ENCODE results near the gene PRR20C.
"Not testable (repeated sequence)": the region's sequence is repeated elsewhere in the genome, so short reads cannot be mapped to it uniquely, and the experiment has no call there.

PRR20C gene

GRCh38 chr13:57153761-57154160 is at the start of gene PRR20C:
Gene PRR20C, plus strand, starts transcription at chr13:57154061. Its CDS starts 387 bp downstream, at chr13:57154448.
- H3K4me1 Mint-ChIP-seq, H3K27ac Mint-ChIP-seq, H3K36me3 Mint-ChIP-seq, H3K9me3 Mint-ChIP-seq, H3K4me3 Mint-ChIP-seq, H3K27me3 Mint-ChIP-seq: not testable (repeated sequence)

DNA sequence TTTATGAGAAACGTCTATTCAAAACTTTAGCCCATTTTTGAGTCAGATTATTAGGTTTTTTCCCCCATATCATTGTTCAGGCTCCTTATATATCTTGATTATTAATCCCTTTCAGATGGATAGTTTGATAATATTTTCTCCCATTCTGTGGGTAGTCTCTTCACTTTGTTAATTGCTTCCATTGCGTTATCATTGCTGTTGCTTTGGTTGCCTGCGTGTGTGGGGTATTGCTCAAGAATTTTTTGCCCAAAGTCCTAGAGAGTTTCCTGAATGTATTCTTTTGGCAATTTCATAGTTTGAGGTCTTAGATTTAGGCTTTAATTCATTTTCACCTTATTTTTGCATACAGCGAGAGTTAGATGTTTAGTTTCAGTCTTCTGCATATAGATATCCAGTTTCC is 38.9 kb upstream of the PRR20C start:
- Mint-ChIP-seq H3K27me3 (no peaks in the 10 kb centered on the region), H3K27ac (no peak overlapping the region), H3K4me3 (no peak overlapping the region), H3K9me3 (peaks cover 9% of the 10 kb centered on the region), H3K4me1 (no peaks in the 10 kb centered on the region), H3K36me3 (no peaks in the 10 kb centered on the region)

- Mint-ChIP-seq H3K4me3 (no peak overlapping the region), H3K27ac (no peak overlapping the region), H3K27me3 (no peaks in the 10 kb centered on the region), H3K4me1 (no peaks in the 10 kb centered on the region), H3K9me3 (peaks cover 5% of the 10 kb centered on the region), H3K36me3 (no peaks in the 10 kb centered on the region)
These were observed 30.2 kb upstream of the PRR20C start for GRCh38 chr13:57123681-57124080.

- Mint-ChIP-seq H3K4me1 (no peaks in the 10 kb centered on the region), H3K27me3 (no peaks in the 10 kb centered on the region), H3K36me3 (no peaks in the 10 kb centered on the region), H3K4me3 (no peak overlapping the region), H3K9me3 (peaks cover 5% of the 10 kb centered on the region), H3K27ac (no peak overlapping the region)
These were observed 25.0 kb upstream of the PRR20C start for GRCh38 chr13:57128909-57129308.

GRCh38 chr13:57136093-57136492 is 17.8 kb upstream of the PRR20C start:
- Mint-ChIP-seq H3K4me3 (no peak overlapping the region), H3K27ac (no peak overlapping the region), H3K36me3 (no peaks in the 10 kb centered on the region), H3K9me3 (no peaks in the 10 kb centered on the region), H3K4me1 (no peaks in the 10 kb centered on the region), H3K27me3 (no peaks in the 10 kb centered on the region)

- no peaks in the 10 kb centered on the region for H3K9me3 Mint-ChIP-seq
- H3K27ac Mint-ChIP-seq: no peak overlapping the region
- no peaks in the 10 kb centered on the region for H3K36me3 Mint-ChIP-seq
- H3K27me3 Mint-ChIP-seq: no peaks in the 10 kb centered on the region
- no peaks in the 10 kb centered on the region for H3K4me1 Mint-ChIP-seq
- H3K4me3 Mint-ChIP-seq: no peak overlapping the region
These were observed 16.3 kb upstream of the PRR20C start for GRCh38 chr13:57137585-57137984.

- Mint-ChIP-seq H3K9me3 (no peaks in the 10 kb centered on the region), H3K27me3 (no peaks in the 10 kb centered on the region)
These were observed 14.9 kb upstream of the PRR20C start for GRCh38 chr13:57138988-57139387.

GRCh38 chr13:57139781-57140180 is 14.1 kb upstream of the PRR20C start:
- not testable (repeated sequence) for H3K4me3 Mint-ChIP-seq, H3K27ac Mint-ChIP-seq, H3K4me1 Mint-ChIP-seq, H3K36me3 Mint-ChIP-seq, H3K9me3 Mint-ChIP-seq, H3K27me3 Mint-ChIP-seq

More at GRCh38 chr13:57138988-57139387, 14.9 kb upstream of the PRR20C start:
- Mint-ChIP-seq H3K4me1 (no peaks in the 10 kb centered on the region), H3K4me3 (no peak overlapping the region), H3K27ac (no peak overlapping the region), H3K36me3 (no peaks in the 10 kb centered on the region)

- not testable (repeated sequence) for H3K4me1 Mint-ChIP-seq, H3K36me3 Mint-ChIP-seq, H3K9me3 Mint-ChIP-seq, H3K4me3 Mint-ChIP-seq, H3K27me3 Mint-ChIP-seq, H3K27ac Mint-ChIP-seq
These were observed 13.5 kb upstream of the PRR20C start, which contains the start of gene PRR20A for GRCh38 chr13:57140235-57140968. Gene PRR20A, plus strand, starts transcription at chr13:57140918. Its CDS starts 387 bp downstream, at chr13:57141305.

GRCh38 chr13:57147188-57147587 is 6.7 kb upstream of the PRR20C start, which contains the start of gene PRR20B:
Gene PRR20B, plus strand, starts transcription at chr13:57147488. Its CDS starts 387 bp downstream, at chr13:57147875.
- H3K36me3 Mint-ChIP-seq: not testable (repeated sequence)

GRCh38 chr13:57148106-57148505 is 5.8 kb upstream of the PRR20C start:
- H3K9me3 Mint-ChIP-seq, H3K4me3 Mint-ChIP-seq, H3K27ac Mint-ChIP-seq, H3K4me1 Mint-ChIP-seq, H3K36me3 Mint-ChIP-seq, H3K27me3 Mint-ChIP-seq: not testable (repeated sequence)

More at GRCh38 chr13:57147188-57147587, 6.7 kb upstream of the PRR20C start, which contains the start of gene PRR20B:
- not testable (repeated sequence) for H3K4me3 Mint-ChIP-seq, H3K9me3 Mint-ChIP-seq, H3K4me1 Mint-ChIP-seq, H3K27ac Mint-ChIP-seq, H3K27me3 Mint-ChIP-seq

DNA sequence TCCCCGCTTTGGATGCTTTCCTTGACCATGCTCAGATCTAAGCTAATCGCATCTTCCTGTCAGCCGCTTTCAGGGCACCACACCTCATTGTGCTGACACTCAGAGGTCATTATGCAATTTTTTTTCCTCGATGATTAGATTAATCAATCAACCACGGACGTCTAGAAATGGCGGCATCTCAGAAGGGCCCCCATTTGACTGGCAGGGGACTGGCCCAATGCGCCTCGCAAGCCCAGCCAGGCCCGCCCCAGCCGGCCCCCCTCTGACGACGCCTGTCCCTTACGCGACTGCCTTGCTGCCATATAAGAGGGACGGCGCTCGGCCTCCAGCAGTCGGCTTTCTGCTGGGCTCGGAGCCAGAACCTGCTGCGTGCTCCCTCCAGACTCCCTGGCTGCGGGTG is 6.5 kb downstream of the PRR20C start, which contains the start of gene PRR20D:
Gene PRR20D (plus strand): TSS at position 301 of the 400 bp plus-strand sequence. CDS start 387 bp downstream, outside the sequence.
- not testable (repeated sequence) for H3K27me3 Mint-ChIP-seq, H3K4me1 Mint-ChIP-seq, H3K9me3 Mint-ChIP-seq, H3K36me3 Mint-ChIP-seq, H3K4me3 Mint-ChIP-seq, H3K27ac Mint-ChIP-seq

DNA sequence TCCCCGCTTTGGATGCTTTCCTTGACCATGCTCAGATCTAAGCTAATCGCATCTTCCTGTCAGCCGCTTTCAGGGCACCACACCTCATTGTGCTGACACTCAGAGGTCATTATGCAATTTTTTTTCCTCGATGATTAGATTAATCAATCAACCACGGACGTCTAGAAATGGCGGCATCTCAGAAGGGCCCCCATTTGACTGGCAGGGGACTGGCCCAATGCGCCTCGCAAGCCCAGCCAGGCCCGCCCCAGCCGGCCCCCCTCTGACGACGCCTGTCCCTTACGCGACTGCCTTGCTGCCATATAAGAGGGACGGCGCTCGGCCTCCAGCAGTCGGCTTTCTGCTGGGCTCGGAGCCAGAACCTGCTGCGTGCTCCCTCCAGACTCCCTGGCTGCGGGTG is 13.0 kb downstream of the PRR20C start, which contains the start of gene PRR20E:
Gene PRR20E (plus strand): TSS at position 301 of the 400 bp plus-strand sequence. CDS start 387 bp downstream, outside the sequence.
- not testable (repeated sequence) for H3K9me3 Mint-ChIP-seq, H3K36me3 Mint-ChIP-seq, H3K27me3 Mint-ChIP-seq, H3K4me3 Mint-ChIP-seq, H3K27ac Mint-ChIP-seq, H3K4me1 Mint-ChIP-seq

DNA sequence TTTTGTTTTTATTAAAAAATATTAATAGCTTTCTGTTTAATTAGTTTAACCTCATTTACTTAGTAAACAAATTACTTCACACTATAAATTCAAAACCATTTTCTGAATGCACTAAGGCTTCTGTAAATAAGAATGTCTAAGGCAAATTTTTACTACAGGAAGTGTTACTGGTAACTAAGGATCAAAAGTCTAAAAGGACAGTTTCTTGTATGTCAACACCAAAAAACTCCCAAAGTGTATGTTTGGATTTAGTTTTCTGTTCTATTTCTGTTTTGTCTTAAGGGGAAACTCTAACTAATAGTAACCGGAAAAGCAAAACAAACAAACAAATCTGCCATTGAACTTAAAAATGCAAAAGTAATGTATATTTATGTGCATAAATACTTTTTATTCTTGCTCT is 37.8 kb downstream of the PRR20C start:
- Mint-ChIP-seq H3K9me3 (no peaks in the 10 kb centered on the region), H3K4me3 (no peak overlapping the region), H3K36me3 (no peaks in the 10 kb centered on the region), H3K27me3 (no peaks in the 10 kb centered on the region), H3K4me1 (no peaks in the 10 kb centered on the region), H3K27ac (no peak overlapping the region)

Measured in activated naive CD4-positive, alpha-beta T cell treated with anti-CD3 and anti-CD28 coated beads, Interleukin-2, amount 50 U/mL, for 24 hours (primary cell).